H1 (cell line): ENCODE data around the gene SLIT2. TPM values are rescaled to one million over a fixed set of nuclear protein-coding genes. Genes with fewer than 3 reads are reported as not detected.

Experiments used
- CTCF ChIA-PET: fragments of 300-600 bp; sonication (Branson Sonifier 250); formaldehyde crosslinking; loops from one replicate; lab custom pipeline; 2021; ENCODE audit not compliant: partially characterized antibody; lab: Charles Lee
- POLR2A ChIA-PET: fragments of 300-600 bp; sonication (Branson Sonifier 250); formaldehyde crosslinking; loops from one replicate; lab custom pipeline; 2021; ENCODE audit warnings: inconsistent platforms; ENCODE audit not compliant: partially characterized antibody; lab: Charles Lee
- DNase-seq, 2 experiments: peaks; one replicate each; pipeline versions ENCODE4 v3.0.0 to v3.0.0-alpha.2; 2010 to 2022; ENCODE audit warnings: low spot score in 2 of 2, low read depth in 1 of 2, mixed read lengths in 1 of 2
- FAIRE-seq: peaks from 2 replicates; lab custom pipeline; 2011; peaks lifted over from hg19 to GRCh38; lab: Jason Lieb, UNC
- H2AFZ ChIP-seq: 2 replicates; pipeline ENCODE4 v1.8.1; 2012; ENCODE audit warnings: low read length, inconsistent platforms
- H2AK5ac ChIP-seq: 2 replicates; pipeline ENCODE4 v1.6.1; 2013; ENCODE audit warnings: low read depth, low read length
- H2BK120ac ChIP-seq: replicated peaks from 2 replicates; pipeline ENCODE3; 2013; ENCODE audit warnings: low read depth, low read length, inconsistent platforms
- H2BK12ac ChIP-seq: 2 replicates; pipeline ENCODE4 v1.6.1; 2013; ENCODE audit warnings: low read depth, low read length
- H2BK15ac ChIP-seq: 2 replicates; pipeline ENCODE4 v1.6.1; 2013; ENCODE audit warnings: low read length
- H2BK20ac ChIP-seq: 2 replicates; pipeline ENCODE4 v1.6.1; 2013; ENCODE audit warnings: low read length
- H2BK5ac ChIP-seq: 2 replicates; pipeline ENCODE4 v1.6.1; 2013; ENCODE audit warnings: low read depth, low read length
- H3K14ac ChIP-seq: 2 replicates; pipeline ENCODE4 v1.6.1; 2013; ENCODE audit warnings: inconsistent platforms; ENCODE audit not compliant: insufficient read length
- H3K18ac ChIP-seq: 2 replicates; pipeline ENCODE4 v1.6.1; 2013; ENCODE audit warnings: low read length; ENCODE audit errors: extremely low read depth
- H3K23ac ChIP-seq: 2 replicates; pipeline ENCODE4 v1.6.1; 2013; ENCODE audit warnings: inconsistent platforms; ENCODE audit not compliant: insufficient read length
- H3K23me2 ChIP-seq: 2 replicates; pipeline ENCODE4 v1.6.1; 2013; ENCODE audit warnings: low read depth, low read length
- H3K27ac ChIP-seq: 2 replicates; pipeline ENCODE4 v1.6.1; 2011; ENCODE audit warnings: low read depth, low read length, inconsistent platforms
- H3K27me3 ChIP-seq, 4 experiments: replicated peaks in 1 of 4; 1 replicate in 1 of 4; 2 replicates in 3 of 4; pipeline versions ENCODE4 v1.6.1 to v1.8.1; 2011 to 2013; ENCODE audit warnings: low read length in 3 of 4, mild to moderate bottlenecking in 3 of 4, inconsistent platforms in 2 of 4, mixed read lengths in 2 of 4, moderate library complexity in 1 of 4; ENCODE audit not compliant: control insufficient read depth in 3 of 4, insufficient read depth in 3 of 4; ENCODE audit errors: extremely low read depth in 1 of 4
- H3K36me3 ChIP-seq, 4 experiments: 2 replicates each; pipeline versions ENCODE4 v1.6.1 to v1.8.1; 2011 to 2013; ENCODE audit warnings: mild to moderate bottlenecking in 4 of 4, low read length in 3 of 4, moderate library complexity in 2 of 4, control low read depth in 1 of 4, inconsistent platforms in 1 of 4; ENCODE audit not compliant: insufficient read depth in 4 of 4, control insufficient read depth in 2 of 4
- H3K4ac ChIP-seq: replicated peaks from 2 replicates; pipeline ENCODE3; 2013; ENCODE audit warnings: low read length, low read depth, mixed read lengths, inconsistent platforms; ENCODE audit not compliant: insufficient read length
- H3K4me1 ChIP-seq, 4 experiments: replicated peaks in 1 of 4; 1 replicate in 1 of 4; 2 replicates in 3 of 4; pipeline versions ENCODE4 v1.6.1 to v1.8.1; 2011 to 2013; ENCODE audit warnings: low read length in 3 of 4, inconsistent platforms in 2 of 4, mixed read lengths in 1 of 4; ENCODE audit not compliant: insufficient read depth in 4 of 4, control insufficient read depth in 3 of 4
- H3K4me2 ChIP-seq, 2 experiments: 2 replicates each; pipeline versions ENCODE4 v1.6.1 to v1.8.1; 2011 to 2013; ENCODE audit warnings: low read depth in 2 of 2, low read length in 2 of 2, control low read depth in 1 of 2, inconsistent platforms in 1 of 2, mild to moderate bottlenecking in 1 of 2; ENCODE audit not compliant: insufficient read depth in 1 of 2
- H3K4me3 ChIP-seq, 4 experiments: fragments of 200-600, 300-600 bp in 1 of 4; sonication (generic), shearing (Covaris generic), sonication (Bioruptor Twin) in 1 of 4; 2 replicates each; pipeline versions ENCODE4 v1.5.1 to v1.8.1; 2011 to 2016; ENCODE audit warnings: low read length in 4 of 4, low read depth in 3 of 4, control low read depth in 2 of 4, inconsistent platforms in 2 of 4, mild to moderate bottlenecking in 2 of 4, mixed read lengths in 1 of 4, moderate library complexity in 1 of 4; ENCODE audit not compliant: insufficient read depth in 2 of 4; ENCODE audit errors: extremely low read depth in 1 of 4
- H3K56ac ChIP-seq: replicated peaks from 2 replicates; pipeline ENCODE3; 2013; ENCODE audit warnings: low read depth, mild to moderate bottlenecking, mixed read lengths, low read length, inconsistent platforms; ENCODE audit not compliant: insufficient read length
- H3K79me1 ChIP-seq: 2 replicates; pipeline ENCODE4 v1.6.1; 2013; ENCODE audit warnings: low read depth, low read length, control low read depth
- H3K79me2 ChIP-seq, 2 experiments: 2 replicates each; pipeline versions ENCODE4 v1.6.1 to v1.8.1; 2012 to 2013; ENCODE audit warnings: low read length in 2 of 2, mild to moderate bottlenecking in 2 of 2, inconsistent platforms in 1 of 2; ENCODE audit not compliant: insufficient read depth in 2 of 2, control insufficient read depth in 1 of 2
- H3K9ac ChIP-seq, 4 experiments: replicated peaks in 1 of 4; 1 replicate in 1 of 4; 2 replicates in 3 of 4; pipeline versions ENCODE4 v1.6.1 to v1.8.1; 2011 to 2013; ENCODE audit warnings: low read depth in 3 of 4, low read length in 3 of 4, control low read depth in 2 of 4, mild to moderate bottlenecking in 2 of 4, moderate library complexity in 2 of 4, inconsistent platforms in 1 of 4; ENCODE audit errors: extremely low read depth in 1 of 4
- H3K9me3 ChIP-seq, 2 experiments: 2 replicates each; pipeline versions ENCODE4 v1.6.1 to v1.8.1; 2012 to 2013; ENCODE audit warnings: mild to moderate bottlenecking in 2 of 2, moderate library complexity in 2 of 2, control low read depth in 1 of 2, inconsistent platforms in 1 of 2, low read depth in 1 of 2, low read length in 1 of 2, mixed read lengths in 1 of 2; ENCODE audit not compliant: insufficient read depth in 2 of 2
- H4K20me1 ChIP-seq, 2 experiments: replicated peaks in 1 of 2; 2 replicates each; pipeline versions ENCODE3 to v1.8.1; 2011 to 2013; ENCODE audit warnings: inconsistent platforms in 2 of 2, low read length in 2 of 2, mild to moderate bottlenecking in 1 of 2; ENCODE audit not compliant: insufficient read depth in 2 of 2, control insufficient read depth in 1 of 2
- H4K5ac ChIP-seq: 2 replicates; pipeline ENCODE4 v1.6.1; 2013; ENCODE audit warnings: low read length, low read depth, mixed read lengths, inconsistent platforms; ENCODE audit not compliant: insufficient read length
- H4K8ac ChIP-seq: 2 replicates; pipeline ENCODE4 v1.8.0; 2013; ENCODE audit warnings: mild to moderate bottlenecking, moderate library complexity, low read length, inconsistent platforms; ENCODE audit not compliant: insufficient read depth; ENCODE audit errors: extremely low read depth
- H4K91ac ChIP-seq: replicated peaks from 2 replicates; pipeline ENCODE3; 2013; ENCODE audit warnings: low read length, mixed read lengths, inconsistent platforms; ENCODE audit not compliant: insufficient read length
- ASH2L ChIP-seq: fragments of 200-600, 300-600 bp; sonication (generic); IDR thresholded peaks from one replicate; pipeline ENCODE4 v1.7.1; 2017; ENCODE audit warnings: low read length
- CBX5 ChIP-seq: fragments of 300-800, 300-1000 bp; sonication (generic); IDR thresholded peaks from 2 replicates; pipeline ENCODE4 v1.7.1; 2016; ENCODE audit warnings: antibody characterized with exemption, low read length, low read depth
- CTBP2 ChIP-seq: IDR thresholded peaks from 2 replicates; pipeline ENCODE4 v1.7.0; 2011; ENCODE audit warnings: borderline replicate concordance, mild to moderate bottlenecking, moderate library complexity, mixed read lengths, low read length; ENCODE audit not compliant: insufficient read depth, insufficient read length
- WGBS, 2 experiments: shearing (Covaris generic) in 1 of 2; methylation state at CpG; one replicate each; pipeline versions ENCODE4 v1.1.6 to v1.1.7; 2013 to 2015; ENCODE audit warnings: low lambda C conversion rate in 2 of 2, mixed read lengths in 2 of 2, inconsistent platforms in 1 of 2, low coverage in 1 of 2, missing lambda C conversion rate in 1 of 2; ENCODE audit not compliant: insufficient replicate concordance in 2 of 2, insufficient coverage in 1 of 2, insufficient read length in 1 of 2; ENCODE audit errors: extremely low coverage in 1 of 2, missing lambda C conversion rate in 1 of 2; 5-methylcytosine and 5-hydroxymethylcytosine counted together
- polyA plus RNA-seq, 7 experiments: library from polyadenylated mRNA; depleted of rRNA in 3 of 7; stranded (reverse) in 5 of 7; unstranded in 2 of 7; fragments of >200 nt in 5 of 7; fragments of 200-250 nt in 2 of 7; gene quantifications; 1 replicate in 5 of 7; 2 replicates in 1 of 7; 4 replicates in 1 of 7; pipeline versions ENCODE4 v1.2.1 to v1.2.3, GENCODE V29; 2011 to 2013; ENCODE audit warnings: missing spikeins in 2 of 7, mixed read lengths in 2 of 7
- total RNA-seq: library from RNA; stranded (reverse); fragmentation: NEBNext Ultra II Directional; extraction: Animal tissue kit (Norgen Biotek cat#: 25700); gene quantifications from 2 replicates; pipeline ENCODE4 v1.2.1, GENCODE V29; 2021

The SLIT2 gene
- total and polyA plus RNA-seq, 2 of the 8 experiments (the other 6 are each of a cell fraction or from before 2014, with no cell fraction given) = 2.0 to 13.7 TPM

- H4K20me1 ChIP-seq = no peaks in the 10 kb centered on the region
- H4K5ac ChIP-seq = no peak overlapping the region
- no peaks in the 10 kb centered on the region for H3K23me2 ChIP-seq
- no peak overlapping the region for H3K4me2 ChIP-seq
- H3K27me3 ChIP-seq = no peaks in the 10 kb centered on the region
- H3K14ac ChIP-seq = no peak overlapping the region
- H2BK120ac ChIP-seq = no peak overlapping the region
- H3K18ac ChIP-seq = no peak overlapping the region
- TF ChIP-seq CTBP2 = no peak
- TF ChIP-seq CBX5 = no peak
- no peak for TF ChIP-seq ASH2L
- no peak overlapping the region for H4K8ac ChIP-seq
- ChIA-PET POLR2A (no interaction called here), CTCF (interaction anchor here (0.6 kb wide), 1 partner anchor 144 kb away, joined by 3 read pairs; no protein-coding TSS in a partner anchor)
- no peak for FAIRE-seq
- H3K79me1 ChIP-seq = no peaks in the 10 kb centered on the region
- H3K4me3 ChIP-seq = no peak overlapping the region
- no peaks in the 10 kb centered on the region for H3K9me3 ChIP-seq
- no peak overlapping the region for H2BK15ac ChIP-seq
- H2BK20ac ChIP-seq = no peak overlapping the region
- H3K4ac ChIP-seq = no peak overlapping the region
- 100% methylated on average over 1 of the region's 1 CpG; no CpG with 5 or more reads in 1 of the 2 experiments for WGBS, 2 experiments
- H3K4me1 ChIP-seq = no peaks in the 10 kb centered on the region; a peak in 1 of 7 replicates
- no peak for DNase-seq
- H4K91ac ChIP-seq = no peak overlapping the region
- H2BK12ac ChIP-seq = no peak overlapping the region
- no peak overlapping the region for H3K9ac ChIP-seq
- no peak overlapping the region for H2BK5ac ChIP-seq
- no peak overlapping the region for H2AFZ ChIP-seq
- H3K27ac ChIP-seq = no peak overlapping the region
- H3K79me2 ChIP-seq = no peaks in the 10 kb centered on the region
- H2AK5ac ChIP-seq = no peak overlapping the region
- H3K23ac ChIP-seq = no peak overlapping the region
- H3K56ac ChIP-seq = no peak overlapping the region
- H3K36me3 ChIP-seq = no peaks in the 10 kb centered on the region
Observed at GRCh38 chr4:20217951-20218350, 33.8 kb upstream of the SLIT2 start.
